HG03097 (cell line): ENCODE measurements around the gene SHMT2.

ENCODE experiments used
- ATAC-seq: cut with Tn5 transposase; IDR thresholded peaks from one replicate; pipeline ENCODE4 v1.9.1; 2021; ENCODE audit not compliant: unreplicated experiment, low FRiP score

SHMT2 gene

GRCh38 chr12:57213058-57213715, 16.3 kb upstream of the SHMT2 start:
- ATAC-seq = peak; percentile 40

GRCh38 chr12:57213763-57214397, 15.6 kb upstream of the SHMT2 start:
- no peak for ATAC-seq

GRCh38 chr12:57214398-57214781, 15.1 kb upstream of the SHMT2 start:
- no peak for ATAC-seq

- ATAC-seq = no peak
Measured at GRCh38 chr12:57215065-57215464, 14.4 kb upstream of the SHMT2 start.

- ATAC-seq = no peak
Measured at GRCh38 chr12:57215668-57216013, 13.9 kb upstream of the SHMT2 start.

- ATAC-seq = no peak
Measured at GRCh38 chr12:57216014-57216911, 13.2 kb upstream of the SHMT2 start, which contains the start of gene NXPH4. Gene NXPH4 (plus strand): TSS chr12:57216794. CDS start chr12:57216970, 176 bp downstream.

GRCh38 chr12:57216921-57217879, 12.3 kb upstream of the SHMT2 start:
- no peak for ATAC-seq

- ATAC-seq = no peak
Measured at GRCh38 chr12:57218030-57218853, 11.3 kb upstream of the SHMT2 start.

- no peak for ATAC-seq
Measured at GRCh38 chr12:57219205-57219992, 10.1 kb upstream of the SHMT2 start.

GRCh38 chr12:57219993-57220754, 9.3 kb upstream of the SHMT2 start:
- no peak for ATAC-seq

- no peak for ATAC-seq
Measured at GRCh38 chr12:57220770-57221168, 8.7 kb upstream of the SHMT2 start.

GRCh38 chr12:57221169-57221917, 8.2 kb upstream of the SHMT2 start:
- ATAC-seq = no peak

GRCh38 chr12:57222286-57223190, 7.0 kb upstream of the SHMT2 start:
- ATAC-seq = no peak

GRCh38 chr12:57223191-57224165, 6.0 kb upstream of the SHMT2 start:
- ATAC-seq = no peak

GRCh38 chr12:57224278-57224972, 5.1 kb upstream of the SHMT2 start:
- no peak for ATAC-seq
